ENCODE results near the gene PFKP.

DNA sequence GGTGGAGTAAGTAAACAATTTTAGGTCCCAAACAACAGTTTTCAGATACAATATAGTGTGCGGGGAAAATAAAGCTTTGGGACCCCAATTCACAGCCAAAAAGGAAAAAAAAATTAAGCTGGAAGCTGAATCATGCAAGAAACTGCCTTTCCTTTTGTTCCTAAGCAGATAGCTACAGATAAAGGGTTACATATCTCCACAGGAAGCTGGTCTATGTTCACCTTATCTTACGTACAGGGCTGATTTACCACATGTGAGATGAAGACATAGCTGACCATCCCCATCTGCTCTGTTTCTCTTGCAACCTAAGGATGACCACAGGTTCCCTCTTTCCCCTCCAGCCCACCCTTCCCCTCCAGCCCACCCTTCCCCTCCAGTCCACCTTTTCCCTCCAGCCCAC, 14.2 kb upstream of the PFKP start:
- TF ChIP-seq, protein P1, sequence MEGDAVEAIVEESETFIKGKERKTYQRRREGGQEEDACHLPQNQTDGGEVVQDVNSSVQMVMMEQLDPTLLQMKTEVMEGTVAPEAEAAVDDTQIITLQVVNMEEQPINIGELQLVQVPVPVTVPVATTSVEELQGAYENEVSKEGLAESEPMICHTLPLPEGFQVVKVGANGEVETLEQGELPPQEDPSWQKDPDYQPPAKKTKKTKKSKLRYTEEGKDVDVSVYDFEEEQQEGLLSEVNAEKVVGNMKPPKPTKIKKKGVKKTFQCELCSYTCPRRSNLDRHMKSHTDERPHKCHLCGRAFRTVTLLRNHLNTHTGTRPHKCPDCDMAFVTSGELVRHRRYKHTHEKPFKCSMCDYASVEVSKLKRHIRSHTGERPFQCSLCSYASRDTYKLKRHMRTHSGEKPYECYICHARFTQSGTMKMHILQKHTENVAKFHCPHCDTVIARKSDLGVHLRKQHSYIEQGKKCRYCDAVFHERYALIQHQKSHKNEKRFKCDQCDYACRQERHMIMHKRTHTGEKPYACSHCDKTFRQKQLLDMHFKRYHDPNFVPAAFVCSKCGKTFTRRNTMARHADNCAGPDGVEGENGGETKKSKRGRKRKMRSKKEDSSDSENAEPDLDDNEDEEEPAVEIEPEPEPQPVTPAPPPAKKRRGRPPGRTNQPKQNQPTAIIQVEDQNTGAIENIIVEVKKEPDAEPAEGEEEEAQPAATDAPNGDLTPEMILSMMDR (IDR thresholded peaks at IDR 0.05), result no peak
- TF ChIP-seq POLR2A (IDR thresholded peaks at IDR 0.05), result no peak

Measured in lower leg skin (tissue), 3 donors.